Peyer's patch (tissue), 4 donors: Measurements from ENCODE around the gene SNX8. TPM values are rescaled to one million over a fixed set of nuclear protein-coding genes. Genes with fewer than 3 reads are reported as not detected.

Experiments used
- DNase-seq, 3 donors: peaks; one replicate each; pipeline ENCODE4 v3.0.0-alpha.2; 2017 to 2019
- H3K27ac ChIP-seq, 4 donors: fragments of 200-600 bp; sonication (generic); one replicate each; pipeline ENCODE4 v1.5.1; 2016 to 2019
- H3K27me3 ChIP-seq, 2 donors: fragments of 200-600 bp; sonication (generic); one replicate each; pipeline ENCODE4 v1.5.1; 2019
- H3K36me3 ChIP-seq, 3 donors: fragments of 200-600 bp; sonication (generic); one replicate each; pipeline ENCODE4 v1.5.1; 2016 to 2019
- H3K4me1 ChIP-seq, 4 donors: fragments of 200-600 bp; sonication (generic); one replicate each; pipeline ENCODE4 v1.5.1; 2016 to 2019
- H3K4me3 ChIP-seq, 4 donors: fragments of 200-600 bp; sonication (generic); 1 replicate in 3 of 4; 2 replicates in 1 of 4; pipeline ENCODE4 v1.5.1; 2016 to 2019; ENCODE audit warnings: mild to moderate bottlenecking in 1 of 4
- H3K9me3 ChIP-seq, 4 donors: fragments of 200-600 bp; sonication (generic); one replicate each; pipeline ENCODE4 v1.5.1; 2016 to 2019; ENCODE audit warnings: mild to moderate bottlenecking in 1 of 4
- POLR2A ChIP-seq, 2 donors: fragments of 450-650 bp; IDR thresholded peaks; one replicate each; pipeline ENCODE4 v1.5.1; 2017; ENCODE audit warnings: antibody characterized with exemption in 2 of 2, mild to moderate bottlenecking in 2 of 2, moderate library complexity in 2 of 2
- total RNA-seq, 4 donors: library from RNA; depleted of rRNA; stranded (reverse); fragments of >200 nt; gene quantifications; one replicate each; pipeline ENCODE4 v1.1.0, GENCODE V29; 2016
- TF ChIP-seq, protein P1 (sequence below), 6 experiments: fragments of 450-650 bp in 4 of 6; fragments of 200-600 bp in 2 of 6; sonication (generic) in 1 of 6; IDR thresholded peaks; one replicate each; pipeline ENCODE4 v1.5.1; 2017 to 2019; ENCODE audit warnings: antibody characterized with exemption in 6 of 6, mild to moderate bottlenecking in 3 of 6, moderate library complexity in 1 of 6

The SNX8 gene
- total RNA-seq, 4 donors from 2014 or later, result 10.5 to 38.8 (median 19.2) TPM

- no peak for TF ChIP-seq POLR2A (IDR thresholded peaks at IDR 0.05)
- TF ChIP-seq, protein P1, sequence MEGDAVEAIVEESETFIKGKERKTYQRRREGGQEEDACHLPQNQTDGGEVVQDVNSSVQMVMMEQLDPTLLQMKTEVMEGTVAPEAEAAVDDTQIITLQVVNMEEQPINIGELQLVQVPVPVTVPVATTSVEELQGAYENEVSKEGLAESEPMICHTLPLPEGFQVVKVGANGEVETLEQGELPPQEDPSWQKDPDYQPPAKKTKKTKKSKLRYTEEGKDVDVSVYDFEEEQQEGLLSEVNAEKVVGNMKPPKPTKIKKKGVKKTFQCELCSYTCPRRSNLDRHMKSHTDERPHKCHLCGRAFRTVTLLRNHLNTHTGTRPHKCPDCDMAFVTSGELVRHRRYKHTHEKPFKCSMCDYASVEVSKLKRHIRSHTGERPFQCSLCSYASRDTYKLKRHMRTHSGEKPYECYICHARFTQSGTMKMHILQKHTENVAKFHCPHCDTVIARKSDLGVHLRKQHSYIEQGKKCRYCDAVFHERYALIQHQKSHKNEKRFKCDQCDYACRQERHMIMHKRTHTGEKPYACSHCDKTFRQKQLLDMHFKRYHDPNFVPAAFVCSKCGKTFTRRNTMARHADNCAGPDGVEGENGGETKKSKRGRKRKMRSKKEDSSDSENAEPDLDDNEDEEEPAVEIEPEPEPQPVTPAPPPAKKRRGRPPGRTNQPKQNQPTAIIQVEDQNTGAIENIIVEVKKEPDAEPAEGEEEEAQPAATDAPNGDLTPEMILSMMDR (IDR thresholded peaks at IDR 0.05), result no peak
- Histone ChIP-seq H3K9me3 (no peaks in the 10 kb centered on the region), H3K27ac (no peak overlapping the region), H3K4me1 (peaks cover 0 to 21% (median 13%) of the 10 kb centered on the region in 4 donors), H3K27me3 (no peaks in the 10 kb centered on the region), H3K36me3 (peaks cover 0 to 9% (median 0%) of the 10 kb centered on the region in 3 donors), H3K4me3 (no peak overlapping the region)
- no peak for DNase-seq
Measured at GRCh38 chr7:2243458-2243857, 70.8 kb downstream of the SNX8 start.

- peak overlapping the region; percentile 40 to 95 (median 66) for H3K27ac ChIP-seq
- no peak for DNase-seq
Measured at GRCh38 chr7:2242541-2243429, 71.5 kb downstream of the SNX8 start.

DNA sequence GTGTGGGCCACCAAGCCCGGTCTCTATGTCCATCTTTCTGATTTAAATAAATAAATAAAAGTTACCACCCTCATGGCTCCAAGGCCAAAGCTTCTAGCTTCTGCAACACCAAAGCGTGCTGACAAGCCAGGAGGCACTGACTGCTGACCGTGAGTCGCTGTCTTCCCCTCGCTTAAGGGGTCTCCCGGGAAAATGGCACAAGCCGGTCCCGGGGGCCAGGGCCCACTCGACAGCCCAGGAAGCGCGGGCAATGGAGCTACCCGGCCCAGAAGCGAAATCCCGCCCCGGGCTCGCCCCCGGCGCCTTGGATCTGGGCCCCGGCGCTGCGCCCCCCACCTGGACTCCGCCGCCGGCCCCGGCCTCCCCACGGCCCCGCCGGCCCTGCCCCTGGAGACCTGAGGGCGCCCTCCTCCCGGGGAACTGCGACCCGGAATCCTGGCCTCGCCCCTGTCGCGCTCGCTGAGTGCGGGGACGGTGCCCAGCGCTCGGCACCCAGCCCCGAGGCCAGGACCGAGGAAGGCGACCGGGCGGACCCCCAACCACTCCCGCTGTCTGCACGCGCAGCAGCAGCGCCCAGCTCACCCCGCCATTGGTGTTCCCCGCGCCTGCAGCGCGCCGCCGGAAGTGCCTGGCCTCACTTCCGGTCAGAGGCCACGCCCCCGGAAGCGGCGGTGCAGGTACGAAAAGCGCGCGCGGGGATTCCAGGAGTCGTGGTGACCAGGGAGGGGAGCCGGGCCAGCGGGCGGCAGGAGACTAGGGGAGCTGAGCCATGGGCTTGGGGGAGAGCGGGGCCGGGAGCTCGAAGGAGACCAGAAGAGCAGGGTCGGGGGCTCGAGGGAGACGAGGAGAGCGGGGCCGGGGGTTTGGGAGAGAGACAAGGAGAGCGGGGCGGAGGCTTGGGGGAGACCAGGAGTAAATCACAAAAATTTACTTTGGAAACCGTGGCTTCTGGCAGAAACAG lies 72.4 kb downstream of the SNX8 start, which contains the start of the genes MRM2 and NUDT1:
MRM2 (minus strand) TSS at position 626 of the 961 bp plus-strand sequence; CDS start at position 590, 36 bp downstream.
NUDT1 (plus strand) TSS at position 647 of the 961 bp plus-strand sequence. CDS start 2,349 bp downstream, outside the sequence.
- Histone ChIP-seq H3K36me3 (peaks cover 0 to 21% (median 0%) of the 10 kb centered on the region in 3 donors), H3K27ac (peak within 1 kb of the TSS; percentile 40 to 95 (median 66))

More at GRCh38 chr7:2242541-2243429, 71.5 kb downstream of the SNX8 start:
- TF ChIP-seq POLR2A (IDR thresholded peaks at IDR 0.05), result no peak
- TF ChIP-seq, protein P1 (IDR thresholded peaks at IDR 0.05), result peak in 4 of 6 experiments; percentile 14 to 23 (median 18)
- Histone ChIP-seq H3K27me3 (no peaks in the 10 kb centered on the region), H3K4me3 (peak overlapping the region; percentile 83 to 100 (median 98)), H3K4me1 (peaks cover 0 to 21% (median 15%) of the 10 kb centered on the region in 4 donors), H3K36me3 (peaks cover 0 to 13% (median 0%) of the 10 kb centered on the region in 3 donors), H3K9me3 (no peaks in the 10 kb centered on the region)

DNA sequence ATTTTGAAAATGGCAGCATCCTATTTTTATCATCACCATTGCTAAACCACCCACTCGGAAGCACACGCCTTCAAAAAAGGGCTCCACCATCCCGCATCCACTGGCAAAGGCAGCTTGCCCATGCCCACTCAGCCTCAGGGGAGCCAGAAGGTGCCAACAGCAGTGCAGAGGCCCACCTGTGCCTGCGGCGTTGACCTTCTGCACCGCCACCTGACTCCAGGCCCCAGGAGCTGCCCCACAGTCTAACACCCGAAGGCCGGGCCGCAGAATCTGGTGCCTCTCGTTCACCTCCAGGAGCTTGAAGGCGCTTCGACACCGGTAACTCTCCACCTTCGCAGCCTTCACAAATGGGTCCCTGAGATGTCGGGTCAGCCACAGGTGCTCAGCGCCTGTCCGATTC lies 75.0 kb downstream of the SNX8 start:
- Histone ChIP-seq H3K4me1 (peaks cover 0 to 23% (median 15%) of the 10 kb centered on the region in 4 donors), H3K4me3 (no peak overlapping the region), H3K36me3 (peaks cover 0 to 32% (median 0%) of the 10 kb centered on the region in 3 donors), H3K27ac (no peak overlapping the region), H3K27me3 (no peaks in the 10 kb centered on the region), H3K9me3 (no peaks in the 10 kb centered on the region)
- no peak for DNase-seq
- no peak for TF ChIP-seq POLR2A (IDR thresholded peaks at IDR 0.05)
- TF ChIP-seq, protein P1 (IDR thresholded peaks at IDR 0.05), result no peak

More for the DNA sequence above, 72.4 kb downstream of the SNX8 start, which contains the start of the genes MRM2 and NUDT1:
- no peaks in the 10 kb centered on the region for H3K9me3 ChIP-seq
- DNase-seq, result peak; percentile 85 to 93 (median 91)
- H3K27me3 ChIP-seq, result no peaks in the 10 kb centered on the region
- TF ChIP-seq, protein P1 (IDR thresholded peaks at IDR 0.05), result no peak
- peak; percentile 45 to 53 for TF ChIP-seq POLR2A (IDR thresholded peaks at IDR 0.05)
- peak within 1 kb of the TSS; percentile 83 to 100 (median 98) for H3K4me3 ChIP-seq
- H3K4me1 ChIP-seq, result peaks cover 0 to 23% (median 15%) of the 10 kb centered on the region in 4 donors
